ENCODE data around the gene PTX4. TPM values are rescaled to one million over a fixed set of nuclear protein-coding genes. Genes with fewer than 3 reads are reported as not detected.
A peak's percentile ranks its signal among the peaks of the same experiment; 100 is the strongest.
"Not testable (repeated sequence)": the region's sequence is repeated elsewhere in the genome, so short reads cannot be mapped to it uniquely, and the experiment has no call there.

The PTX4 gene
- total RNA-seq, 1 donor from 2014 or later: 2.2 TPM

DNA sequence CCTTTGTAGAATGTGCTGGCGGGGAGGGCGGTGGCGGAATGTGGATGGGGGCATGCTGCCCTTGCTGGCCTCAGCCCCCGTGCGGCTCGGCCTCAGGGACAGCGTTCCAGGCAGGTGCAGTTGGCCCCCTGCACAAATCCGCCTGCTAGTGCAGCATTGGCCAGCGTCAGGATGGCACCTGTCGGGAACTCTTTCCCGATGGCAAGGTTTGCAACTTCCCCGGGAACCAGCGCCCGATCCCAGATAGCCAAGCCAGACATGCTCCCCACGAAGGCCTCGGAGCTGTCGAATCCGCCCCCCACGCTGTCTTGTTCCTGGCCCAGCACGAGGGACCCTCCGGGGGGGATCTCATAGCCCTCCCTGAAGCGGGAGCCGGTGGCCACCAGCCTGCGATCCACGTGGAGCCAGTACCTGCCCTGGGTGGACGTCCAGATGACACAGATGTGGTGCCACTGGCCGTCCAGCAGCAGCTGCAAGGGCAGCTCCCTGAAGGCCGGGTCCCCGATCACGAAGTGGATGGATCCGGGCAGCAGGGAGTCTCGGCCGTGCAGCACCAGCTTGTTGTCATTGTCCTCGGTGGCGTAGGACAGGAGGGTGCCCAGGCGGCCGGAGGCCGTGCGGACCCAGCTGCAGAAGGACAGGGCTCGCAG is 2.8 kb downstream of the PTX4 start:
- H3K27ac Mint-ChIP-seq (ENCODE audit: unreplicated experiment): no peak overlapping the region
- H3K36me3 Mint-ChIP-seq (ENCODE audit: unreplicated experiment): no peaks in the 10 kb centered on the region
- no peak overlapping the region for H3K4me3 Mint-ChIP-seq (ENCODE audit: unreplicated experiment)
- TF ChIP-seq CTCF (IDR thresholded peaks at IDR 0.05; ENCODE audit: partially characterized antibody, unreplicated experiment): no peak
- peaks cover 5% of the 10 kb centered on the region for H3K4me1 Mint-ChIP-seq (ENCODE audit: low read depth, unreplicated experiment)
- DNase-seq: no peak
- no peaks in the 10 kb centered on the region for H3K9me3 Mint-ChIP-seq (ENCODE audit: unreplicated experiment)
- H3K27me3 Mint-ChIP-seq (ENCODE audit: unreplicated experiment): peaks cover 5% of the 10 kb centered on the region

- no peak for TF ChIP-seq CTCF (IDR thresholded peaks at IDR 0.05; ENCODE audit: partially characterized antibody, unreplicated experiment)
- H3K27me3 Mint-ChIP-seq (ENCODE audit: unreplicated experiment): peaks cover 7% of the 10 kb centered on the region
- no peak overlapping the region for H3K27ac Mint-ChIP-seq (ENCODE audit: unreplicated experiment)
These were observed 6.6 kb downstream of the PTX4 start for GRCh38 chr16:1481906-1482835.

GRCh38 chr16:1478937-1479336 is 9.8 kb downstream of the PTX4 start:
- not testable (repeated sequence) for H3K9me3 Mint-ChIP-seq (ENCODE audit: unreplicated experiment); H3K27ac Mint-ChIP-seq (ENCODE audit: unreplicated experiment); H3K4me1 Mint-ChIP-seq (ENCODE audit: low read depth, unreplicated experiment); H3K36me3 Mint-ChIP-seq (ENCODE audit: unreplicated experiment); DNase-seq; H3K27me3 Mint-ChIP-seq (ENCODE audit: unreplicated experiment)
- H3K4me3 Mint-ChIP-seq (ENCODE audit: unreplicated experiment): peak overlapping the region; percentile 9

More at GRCh38 chr16:1481906-1482835, 6.6 kb downstream of the PTX4 start:
- Mint-ChIP-seq H3K9me3 (ENCODE audit: unreplicated experiment) (peaks cover 1% of the 10 kb centered on the region), H3K36me3 (ENCODE audit: unreplicated experiment) (no peaks in the 10 kb centered on the region), H3K4me3 (ENCODE audit: unreplicated experiment) (no peak overlapping the region), H3K4me1 (ENCODE audit: low read depth, unreplicated experiment) (peaks cover 2% of the 10 kb centered on the region)
- DNase-seq: no peak

- Mint-ChIP-seq H3K9me3 (ENCODE audit: unreplicated experiment) (peaks cover 8% of the 10 kb centered on the region), H3K27me3 (ENCODE audit: unreplicated experiment) (peaks cover 9% of the 10 kb centered on the region), H3K36me3 (ENCODE audit: unreplicated experiment) (no peaks in the 10 kb centered on the region), H3K4me3 (ENCODE audit: unreplicated experiment) (no peak overlapping the region), H3K4me1 (ENCODE audit: low read depth, unreplicated experiment) (peaks cover 5% of the 10 kb centered on the region), H3K27ac (ENCODE audit: unreplicated experiment) (no peak overlapping the region)
- DNase-seq: no peak
- TF ChIP-seq CTCF (IDR thresholded peaks at IDR 0.05; ENCODE audit: partially characterized antibody, unreplicated experiment): no peak
These were observed 11.7 kb downstream of the PTX4 start for GRCh38 chr16:1477033-1477432.

GRCh38 chr16:1475552-1476114 is 13.1 kb downstream of the PTX4 start:
- H3K36me3 Mint-ChIP-seq (ENCODE audit: unreplicated experiment): no peaks in the 10 kb centered on the region
- H3K4me3 Mint-ChIP-seq (ENCODE audit: unreplicated experiment): peak overlapping the region; percentile 86
- H3K27ac Mint-ChIP-seq (ENCODE audit: unreplicated experiment): peak overlapping the region; percentile 78
- H3K27me3 Mint-ChIP-seq (ENCODE audit: unreplicated experiment): peaks cover 9% of the 10 kb centered on the region
- peaks cover 8% of the 10 kb centered on the region for H3K4me1 Mint-ChIP-seq (ENCODE audit: low read depth, unreplicated experiment)
- peaks cover 8% of the 10 kb centered on the region for H3K9me3 Mint-ChIP-seq (ENCODE audit: unreplicated experiment)
- no peak for DNase-seq
- TF ChIP-seq CTCF (IDR thresholded peaks at IDR 0.05; ENCODE audit: partially characterized antibody, unreplicated experiment): no peak
